OCI-LY7 (cell line): ENCODE data around the gene PCDHA4. TPM values are rescaled to one million over a fixed set of nuclear protein-coding genes. Genes with fewer than 3 reads are reported as not detected.

Experiments
- BruUV-seq: library from RNA; stranded (reverse); fragments of 400-500 nt; replicated peaks from 2 replicates; lab custom pipeline; 2021; lab: Mats Ljungman, UMichigan
- CTCF ChIA-PET: fragments of 300-600 bp; sonication (Branson Sonifier 250); formaldehyde crosslinking; loops from one replicate; lab custom pipeline; 2022; ENCODE audit warnings: antibody characterized with exemption; ENCODE audit not compliant: unreplicated experiment; lab: Charles Lee
- POLR2A ChIA-PET: fragments of 300-600 bp; sonication (Branson Sonifier 250); formaldehyde crosslinking; loops from one replicate; lab custom pipeline; 2022; ENCODE audit warnings: antibody characterized with exemption; lab: Charles Lee
- DNase-seq: peaks from one replicate; pipeline ENCODE4 v3.0.0-alpha.2; 2015; ENCODE audit warnings: low spot score
- H2AFZ ChIP-seq: fragments of 200-600 bp; sonication (generic), shearing (Covaris generic); 2 replicates; pipeline ENCODE4 v1.6.1; 2014; ENCODE audit warnings: mild to moderate bottlenecking, antibody characterized with exemption, low read length, moderate library complexity
- H3K27ac ChIP-seq: fragments of 200-600 bp; sonication (generic); 2 replicates; pipeline ENCODE4 v1.5.1; 2014; ENCODE audit warnings: mixed run types, low read depth, mild to moderate bottlenecking, moderate library complexity, low read length, inconsistent platforms; ENCODE audit not compliant: poor library complexity, severe bottlenecking
- H3K36me3 ChIP-seq: fragments of 200-600 bp; sonication (generic); 2 replicates; pipeline ENCODE4 v1.6.1; 2014; ENCODE audit warnings: mild to moderate bottlenecking, antibody characterized with exemption, low read length, moderate library complexity, mixed read lengths; ENCODE audit not compliant: insufficient read depth
- H3K4me1 ChIP-seq: fragments of 200-600 bp; sonication (generic); 2 replicates; pipeline ENCODE4 v1.5.1; 2014; ENCODE audit warnings: mild to moderate bottlenecking, low read length; ENCODE audit not compliant: insufficient read depth, poor library complexity, severe bottlenecking
- H3K4me2 ChIP-seq: fragments of 200-600 bp; sonication (generic); 2 replicates; pipeline ENCODE4 v1.6.1; 2014; ENCODE audit warnings: mild to moderate bottlenecking, low read length
- H3K4me3 ChIP-seq: fragments of 200-600 bp; sonication (generic); 2 replicates; pipeline ENCODE4 v1.5.1; 2014; ENCODE audit warnings: mild to moderate bottlenecking, low read depth, low read length; ENCODE audit not compliant: poor library complexity, severe bottlenecking
- H3K79me2 ChIP-seq: fragments of 200-600 bp; sonication (generic); 2 replicates; pipeline ENCODE4 v1.6.1; 2016; ENCODE audit warnings: low read depth, mild to moderate bottlenecking, low read length, moderate library complexity, mixed read lengths; ENCODE audit not compliant: insufficient read depth
- H3K9me2 ChIP-seq: fragments of 200-600 bp; sonication (generic); 2 replicates; pipeline ENCODE4 v1.6.1; 2016; ENCODE audit warnings: mild to moderate bottlenecking, low read length, mixed read lengths; ENCODE audit not compliant: insufficient read depth
- H3K9me3 ChIP-seq: fragments of 200-600 bp; sonication (generic); 2 replicates; pipeline ENCODE4 v1.6.1; 2014; ENCODE audit warnings: mild to moderate bottlenecking, mixed run types, low read length, mixed read lengths
- H4K20me1 ChIP-seq: fragments of 200-600 bp; sonication (generic); 2 replicates; pipeline ENCODE4 v1.6.1; 2014; ENCODE audit warnings: mild to moderate bottlenecking, antibody characterized with exemption, low read length, moderate library complexity, mixed read lengths; ENCODE audit not compliant: insufficient read depth
- CTCF ChIP-seq: fragments of 200-600 bp; sonication (generic); conservative IDR thresholded peaks from 2 replicates; pipeline ENCODE4 v1.5.1; 2014; ENCODE audit warnings: mild to moderate bottlenecking, antibody characterized with exemption, low read length, moderate library complexity, mixed read lengths
- EZH2phosphoT487 ChIP-seq: fragments of 200-600 bp; sonication (generic); IDR thresholded peaks from 2 replicates; pipeline ENCODE4 v1.6.1; 2018; ENCODE audit warnings: low read depth, borderline replicate concordance, mild to moderate bottlenecking, mixed run types, antibody characterized with exemption, low read length, moderate library complexity, mixed read lengths
- intact Hi-C: fragments of 100-400 bp; cut with micrococcal nuclease; formaldehyde crosslinking; loops from one replicate; pipeline ENCODE4 v1.10.0; 2022; ENCODE audit not compliant: unreplicated experiment
- total RNA-seq, 2 experiments: library from RNA; depleted of rRNA in 1 of 2; stranded (reverse); fragments of >200 nt in 1 of 2; shearing (Covaris generic) in 1 of 2; gene quantifications; 2 replicates each; pipeline ENCODE4 v1.2.3, GENCODE V29; 2014 to 2022

The PCDHA4 gene
- total RNA-seq, 2 experiments from 2014 or later, result not detected

- no peaks in the 10 kb centered on the region for H3K79me2 ChIP-seq
- H2AFZ ChIP-seq, result no peak within 1 kb of the TSS
- no TSS peak for BruUV-seq
- POLR2A ChIA-PET, result no interaction called here
- no peaks in the 10 kb centered on the region for H4K20me1 ChIP-seq
- H3K4me3 ChIP-seq, result no peak within 1 kb of the TSS
- CTCF ChIA-PET, result no interaction called here
- no peak within 1 kb of the TSS for H3K4me2 ChIP-seq
- intact Hi-C loops, result loop anchor here (1.0 kb wide), 1 partner anchor 200 kb away; no protein-coding TSS in a partner anchor
- H3K9me3 ChIP-seq, result no peaks in the 10 kb centered on the region
- no peak within 1 kb of the TSS for H3K27ac ChIP-seq
- H3K36me3 ChIP-seq, result no peaks in the 10 kb centered on the region
- no peaks in the 10 kb centered on the region for H3K9me2 ChIP-seq
- peak; percentile 35 for DNase-seq
- H3K4me1 ChIP-seq, result no peaks in the 10 kb centered on the region
- peak; percentile 77 for TF ChIP-seq CTCF
- TF ChIP-seq EZH2phosphoT487, result no peak
Measured at GRCh38 chr5:140840978-140841962, 34.4 kb downstream of the PCDHA4 start, which contains the start of gene PCDHA8. Gene PCDHA8 (plus strand): TSS chr5:140841187. CDS start chr5:140841322, 135 bp downstream.

- CTCF ChIA-PET, result no interaction called here
Measured at GRCh38 chr5:140842798-140843733, 36.2 kb downstream of the PCDHA4 start.

More at GRCh38 chr5:140842798-140843733, 36.2 kb downstream of the PCDHA4 start:
- POLR2A ChIA-PET, result no interaction called here
- Histone ChIP-seq H3K79me2 (no peaks in the 10 kb centered on the region), H4K20me1 (no peaks in the 10 kb centered on the region), H2AFZ (no peak overlapping the region), H3K9me2 (no peaks in the 10 kb centered on the region), H3K36me3 (no peaks in the 10 kb centered on the region), H3K4me2 (no peak overlapping the region), H3K27ac (no peak overlapping the region), H3K9me3 (no peaks in the 10 kb centered on the region), H3K4me3 (no peak overlapping the region), H3K4me1 (no peaks in the 10 kb centered on the region)
- BruUV-seq, result no TSS peak
- no peak for DNase-seq
- no peak for TF ChIP-seq EZH2phosphoT487
- TF ChIP-seq CTCF, result no peak
- intact Hi-C loops, result no loop called here
